KOPT-K1 (cell line): ENCODE results near the gene SRGAP1.

Experiments
- H3K27ac ChIP-seq: fragments of 200-600 bp; sonication (generic); 2 replicates; pipeline ENCODE4 v1.5.1; 2016; ENCODE audit warnings: antibody characterized with exemption, mild to moderate bottlenecking, low read depth, low read length; ENCODE audit not compliant: poor library complexity, severe bottlenecking
- H3K36me3 ChIP-seq: fragments of 200-600 bp; sonication (generic); 2 replicates; pipeline ENCODE4 v1.5.1; 2017; ENCODE audit warnings: antibody characterized with exemption, mild to moderate bottlenecking, low read length, moderate library complexity; ENCODE audit not compliant: insufficient read depth
- H3K9me3 ChIP-seq: fragments of 200-600 bp; sonication (generic); 2 replicates; pipeline ENCODE4 v1.5.1; 2017; ENCODE audit warnings: antibody characterized with exemption, low read length, mild to moderate bottlenecking; ENCODE audit not compliant: insufficient read depth, poor library complexity, severe bottlenecking

Gene SRGAP1

DNA sequence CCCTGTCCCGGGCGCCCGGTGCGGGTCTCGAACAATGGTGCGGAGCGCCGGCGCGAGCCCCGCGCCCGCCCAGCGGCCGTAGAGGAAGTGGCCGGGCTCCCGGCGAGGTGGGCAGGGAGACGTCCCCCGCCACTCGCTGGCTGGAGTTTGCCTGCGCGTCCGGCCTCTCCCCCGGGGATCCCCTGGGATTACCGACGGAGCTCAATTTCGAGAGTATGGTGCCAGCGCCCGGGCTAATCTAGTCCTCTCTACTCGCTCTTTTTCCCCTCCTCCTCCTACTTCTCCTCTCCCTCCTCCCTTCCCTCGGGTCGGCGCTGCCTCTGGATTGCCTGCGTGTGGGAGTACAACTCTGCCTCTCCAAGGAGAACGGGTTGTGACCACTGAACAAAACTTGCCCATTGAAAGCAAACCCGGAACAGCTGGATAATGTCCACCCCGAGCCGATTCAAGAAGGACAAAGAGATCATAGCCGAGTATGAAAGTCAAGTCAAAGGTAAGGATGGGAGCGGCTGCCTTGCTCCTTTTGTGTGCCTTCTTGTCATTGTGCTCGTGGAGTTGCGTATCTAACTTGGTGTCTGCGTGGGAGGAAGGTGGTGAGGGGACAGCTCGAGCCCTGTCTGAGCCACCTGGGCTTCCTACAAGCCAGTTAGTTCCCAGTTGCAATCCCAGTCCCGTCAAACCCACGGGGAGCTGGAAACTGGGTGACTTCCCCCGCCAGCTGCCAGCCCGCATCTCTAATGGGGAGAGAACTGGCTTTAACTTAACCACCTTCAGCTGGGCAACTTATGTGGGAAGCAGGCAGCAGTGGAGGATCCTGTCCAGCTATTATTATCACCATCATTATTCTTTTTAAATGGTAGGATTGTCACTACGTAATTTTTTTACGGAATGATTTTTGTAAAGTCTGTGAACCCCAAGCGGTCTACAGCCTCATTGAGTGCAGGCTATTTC lies at the start of gene SRGAP1:
SRGAP1 (plus strand) TSS at position 310 of the 951 bp plus-strand sequence; CDS start at position 427, 117 bp downstream.
- no peaks in the 10 kb centered on the region for H3K36me3 ChIP-seq
- H3K9me3 ChIP-seq, result no peaks in the 10 kb centered on the region
- H3K27ac ChIP-seq, result no peak within 1 kb of the TSS

DNA sequence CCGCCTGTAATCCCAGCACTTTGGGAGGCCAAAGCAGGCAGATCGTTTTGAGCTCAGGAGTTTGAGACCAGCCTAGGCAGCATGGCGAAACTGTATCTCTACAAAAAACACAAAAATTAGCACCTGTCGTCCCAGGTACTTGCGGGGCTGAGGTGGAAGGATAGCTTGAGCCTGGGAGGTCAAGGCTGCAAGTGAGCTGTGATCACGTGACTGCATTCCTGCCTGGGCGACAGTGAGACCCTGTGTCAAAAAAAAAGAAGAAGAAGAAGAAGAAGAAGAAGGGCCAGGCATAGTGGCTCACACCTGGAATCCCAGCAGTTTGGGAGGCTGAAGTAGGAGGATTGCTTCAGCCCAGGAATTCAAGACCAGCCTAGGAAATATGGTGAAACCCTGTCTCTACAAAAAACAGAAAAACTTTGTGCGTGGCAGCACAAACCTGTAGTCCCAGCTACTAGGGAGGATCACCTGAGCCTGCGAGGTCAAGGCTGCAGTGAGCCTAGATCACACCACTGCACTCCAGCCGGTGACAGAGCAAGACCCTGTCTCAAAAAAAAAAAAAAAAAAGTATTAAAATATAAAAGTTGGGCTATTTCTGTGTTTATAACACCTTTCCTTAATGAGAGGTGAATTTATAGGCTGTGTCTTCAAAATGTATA lies 49.3 kb upstream of the SRGAP1 start:
- Histone ChIP-seq H3K36me3 (peaks cover 27% of the 10 kb centered on the region), H3K27ac (no peak overlapping the region), H3K9me3 (no peaks in the 10 kb centered on the region)

- H3K27ac ChIP-seq, result no peak overlapping the region
- peaks cover 19% of the 10 kb centered on the region for H3K36me3 ChIP-seq
- H3K9me3 ChIP-seq, result no peaks in the 10 kb centered on the region
These were observed 48.6 kb upstream of the SRGAP1 start for GRCh38 chr12:63795944-63796343.

GRCh38 chr12:63802012-63802608 lies 42.4 kb upstream of the SRGAP1 start:
- Histone ChIP-seq H3K27ac (no peak overlapping the region), H3K9me3 (no peaks in the 10 kb centered on the region)

GRCh38 chr12:63804746-63805145 lies 39.8 kb upstream of the SRGAP1 start:
- H3K27ac ChIP-seq, result no peak overlapping the region
- peaks cover 59% of the 10 kb centered on the region for H3K36me3 ChIP-seq
- no peaks in the 10 kb centered on the region for H3K9me3 ChIP-seq

More at GRCh38 chr12:63802012-63802608, 42.4 kb upstream of the SRGAP1 start:
- H3K36me3 ChIP-seq, result peaks cover 39% of the 10 kb centered on the region

- no peak overlapping the region for H3K27ac ChIP-seq
- peaks cover 59% of the 10 kb centered on the region for H3K36me3 ChIP-seq
- H3K9me3 ChIP-seq, result no peaks in the 10 kb centered on the region
These were observed 38.5 kb upstream of the SRGAP1 start for GRCh38 chr12:63805704-63806672.

- Histone ChIP-seq H3K27ac (no peak overlapping the region), H3K36me3 (peaks cover 45% of the 10 kb centered on the region), H3K9me3 (no peaks in the 10 kb centered on the region)
These were observed 35.9 kb upstream of the SRGAP1 start for GRCh38 chr12:63808631-63809030.

- no peak overlapping the region for H3K27ac ChIP-seq
- no peaks in the 10 kb centered on the region for H3K9me3 ChIP-seq
- H3K36me3 ChIP-seq, result peaks cover 39% of the 10 kb centered on the region
These were observed 34.9 kb upstream of the SRGAP1 start for GRCh38 chr12:63809566-63809965.

DNA sequence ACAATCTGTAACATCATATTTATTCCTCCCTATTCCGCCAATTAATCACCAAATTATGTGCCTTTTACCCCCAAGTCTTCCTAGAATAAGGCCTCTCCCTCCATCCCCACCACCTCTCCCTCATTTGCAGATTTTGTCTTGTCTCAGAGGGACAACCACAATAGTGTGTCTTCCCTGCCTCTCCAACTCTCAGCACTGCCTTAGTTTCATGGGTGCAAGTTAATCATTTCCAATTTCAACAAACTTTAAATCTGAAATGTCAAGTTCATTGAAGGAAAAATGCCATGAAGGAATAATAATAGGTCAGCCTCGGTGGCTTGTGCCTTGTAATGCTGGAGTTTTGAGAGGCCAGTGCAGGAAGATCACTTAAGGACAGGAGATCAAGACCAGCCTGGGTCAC lies 33.2 kb upstream of the SRGAP1 start:
- peaks cover 28% of the 10 kb centered on the region for H3K36me3 ChIP-seq

DNA sequence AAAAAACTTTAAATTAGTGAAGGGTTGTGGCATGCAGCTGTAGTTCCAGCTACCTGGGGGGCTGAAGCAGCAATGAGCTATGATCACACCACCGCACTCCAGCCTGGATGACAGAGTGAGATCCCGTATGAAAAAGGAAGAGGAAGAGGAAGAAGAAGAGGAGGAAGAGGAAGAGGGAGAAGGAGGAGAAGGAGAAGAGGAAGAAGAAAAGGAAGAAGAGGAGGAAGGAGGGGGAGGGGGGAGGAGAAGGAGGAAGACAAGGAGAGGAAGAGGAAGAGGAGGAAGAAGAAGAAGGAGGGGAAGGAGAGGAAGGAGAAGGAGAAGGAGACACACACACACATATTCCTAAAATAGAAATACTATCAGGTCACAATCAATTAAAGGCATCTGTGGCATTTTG lies 32.7 kb upstream of the SRGAP1 start:
- H3K36me3 ChIP-seq, result peaks cover 23% of the 10 kb centered on the region
- no peak overlapping the region for H3K27ac ChIP-seq
- no peaks in the 10 kb centered on the region for H3K9me3 ChIP-seq

More for the DNA sequence above, 33.2 kb upstream of the SRGAP1 start:
- Histone ChIP-seq H3K9me3 (no peaks in the 10 kb centered on the region), H3K27ac (no peak overlapping the region)

DNA sequence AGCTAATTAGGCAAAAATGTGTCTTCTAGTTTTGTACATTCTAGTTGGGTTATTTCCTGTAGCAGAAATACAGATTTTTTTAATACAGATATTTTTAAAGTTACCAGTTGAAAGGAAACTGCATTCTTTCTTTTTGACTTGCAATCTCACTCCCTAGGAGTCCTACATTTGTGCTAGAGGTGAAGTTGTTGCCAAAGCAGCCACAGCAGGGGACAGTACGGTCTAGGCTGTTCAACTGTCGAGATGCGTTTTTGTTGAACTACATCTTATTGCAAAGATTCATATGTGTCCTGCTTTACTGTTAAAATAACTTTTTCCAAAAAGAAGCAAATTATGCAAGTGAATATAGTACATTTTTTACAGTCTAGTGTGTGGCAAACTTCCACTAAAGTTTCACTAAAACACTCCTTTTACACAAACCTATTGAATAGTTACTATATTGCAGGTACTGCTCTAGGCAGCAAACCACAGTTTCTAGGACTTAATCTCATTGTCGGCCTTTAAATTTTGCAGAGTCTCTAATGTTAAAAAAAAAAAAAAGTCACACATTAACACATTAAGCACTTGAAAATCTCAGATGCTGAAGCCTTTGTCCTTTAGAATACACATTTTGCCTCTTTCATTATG lies 30.2 kb upstream of the SRGAP1 start:
- no peak overlapping the region for H3K27ac ChIP-seq
- no peaks in the 10 kb centered on the region; the same call in 1 of the 2 replicates for H3K36me3 ChIP-seq
- H3K9me3 ChIP-seq, result peaks cover 11% of the 10 kb centered on the region

DNA sequence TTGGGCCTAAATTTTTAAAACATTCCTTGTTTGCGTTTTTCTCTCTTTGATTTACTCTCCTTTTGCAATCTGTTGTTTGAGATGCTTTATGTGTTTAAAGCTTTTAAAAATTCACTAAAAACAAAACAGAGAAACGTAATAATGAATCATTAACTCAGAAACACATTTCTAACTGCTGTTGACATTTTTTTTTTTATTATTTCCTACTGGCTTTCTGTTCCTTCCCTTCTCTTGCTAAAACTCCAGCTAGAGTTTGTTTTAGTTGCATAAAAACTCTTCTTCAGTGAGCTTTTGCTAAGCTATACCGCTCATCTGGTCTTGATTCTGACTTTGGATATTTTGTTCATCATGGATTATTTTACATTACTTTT lies 29.0 kb upstream of the SRGAP1 start:
- Histone ChIP-seq H3K27ac (no peak overlapping the region), H3K36me3 (no peaks in the 10 kb centered on the region), H3K9me3 (peaks cover 11% of the 10 kb centered on the region)

GRCh38 chr12:63816031-63816430 lies 28.5 kb upstream of the SRGAP1 start:
- Histone ChIP-seq H3K27ac (no peak overlapping the region), H3K36me3 (no peaks in the 10 kb centered on the region), H3K9me3 (peaks cover 11% of the 10 kb centered on the region)

- Histone ChIP-seq H3K9me3 (peaks cover 11% of the 10 kb centered on the region), H3K36me3 (no peaks in the 10 kb centered on the region), H3K27ac (no peak overlapping the region)
These were observed 24.1 kb upstream of the SRGAP1 start for GRCh38 chr12:63820427-63820826.
